Measurements from ENCODE around the gene LTBR. TPM values are rescaled to one million over a fixed set of nuclear protein-coding genes. Genes with fewer than 3 reads are reported as not detected.

LTBR gene
- total RNA-seq, 3 donors from 2014 or later (not counting 1 experiment from before 2014, with no cell fraction given) = 3.7 to 5.8 (median 4.4) TPM

GRCh38 chr12:6367065-6367968 lies 16.6 kb upstream of the LTBR start:
- peak in 1 of 2 donors; percentile 78 for DNase-seq
- peak overlapping the region; percentile 81 to 84 for H3K27ac Mint-ChIP-seq

DNA sequence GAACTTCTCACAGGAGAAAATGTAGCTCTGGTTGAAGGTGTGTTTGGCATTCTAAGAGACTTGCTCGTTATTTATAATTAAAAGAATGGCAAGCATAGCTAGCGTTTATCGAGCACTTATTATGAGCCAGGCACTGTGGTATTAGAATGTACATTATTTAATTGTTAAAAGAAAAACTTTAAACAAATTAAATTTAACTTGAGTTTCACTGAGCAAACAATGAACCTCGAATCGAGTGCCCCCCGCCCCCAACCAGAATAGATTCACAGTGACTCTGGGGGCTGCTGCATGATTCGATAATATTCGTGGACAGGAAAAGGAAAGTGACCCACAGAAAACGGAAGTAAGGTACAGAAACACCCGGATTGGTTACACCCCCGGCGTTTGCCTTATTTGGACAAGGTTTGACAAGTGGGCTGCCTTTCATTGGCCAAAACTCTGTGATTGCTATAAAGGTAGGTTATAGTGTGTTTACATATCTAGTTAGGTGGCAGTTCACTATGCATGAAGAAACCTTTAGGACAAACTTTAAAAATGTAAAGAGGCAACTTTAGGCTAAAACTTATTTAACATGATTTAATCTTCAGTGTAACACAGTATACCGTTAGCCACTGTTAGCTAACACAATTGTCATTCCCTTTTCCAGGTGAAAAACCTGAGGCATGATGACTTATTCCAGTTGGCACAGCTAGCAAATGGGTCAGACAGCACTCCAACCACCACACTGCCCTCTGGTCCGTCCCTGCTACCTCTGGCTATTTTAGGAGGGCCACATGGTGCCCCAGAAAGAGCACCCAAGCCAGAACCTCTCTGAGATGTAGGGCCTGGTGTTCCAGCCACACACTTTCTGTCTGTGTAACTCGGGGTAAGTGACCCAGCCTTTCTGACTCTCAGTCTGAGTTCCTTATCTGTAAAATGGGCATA lies 15.7 kb upstream of the LTBR start:
- peaks cover 34 to 46% of the 10 kb centered on the region in 2 donors for H3K4me1 Mint-ChIP-seq
- intact Hi-C loops (cut with micrococcal nuclease) = loop anchor here (1.0 kb wide), 2 partner anchors 31 to 45 kb away; no protein-coding TSS in a partner anchor
- DNase-seq (peak in 1 of 2 donors; percentile 31), ATAC-seq (peak in 2 of 3 donors; percentile 32 to 54)
- TF ChIP-seq CTCF (IDR thresholded peaks at IDR 0.05) = peak; percentile 2
- H3K4me3 Mint-ChIP-seq = peak overlapping the region; percentile 70
- no peak overlapping the region for H3K4me3 ChIP-seq (ENCODE audit: low read length)
- WGBS (ENCODE audit: insufficient coverage) = 39% methylated on average over 14 of the region's 15 CpGs
- H3K27ac ChIP-seq (ENCODE audit: low read length) = peak overlapping the region; percentile 60
- H3K36me3 Mint-ChIP-seq = no peaks in the 10 kb centered on the region
- no peaks in the 10 kb centered on the region for H3K36me3 ChIP-seq (ENCODE audit: control insufficient read depth, insufficient read depth, low read length)
- H3K27me3 ChIP-seq (ENCODE audit: control insufficient read depth, insufficient read depth, low read length) = no peaks in the 10 kb centered on the region
- peaks cover 39% of the 10 kb centered on the region for H3K4me1 ChIP-seq (ENCODE audit: control insufficient read depth, insufficient read depth, low read length)
- H3K27ac Mint-ChIP-seq = peak overlapping the region; percentile 81 to 84
- H3K9me3 Mint-ChIP-seq = no peaks in the 10 kb centered on the region
- H3K27me3 Mint-ChIP-seq (ENCODE audit: low read depth in 2 of 2) = no peaks in the 10 kb centered on the region
- no peaks in the 10 kb centered on the region for H3K9me3 ChIP-seq (ENCODE audit: control insufficient read depth, insufficient read depth, low read length)

More at GRCh38 chr12:6367065-6367968, 16.6 kb upstream of the LTBR start:
- ATAC-seq = peak; percentile 60 to 76 (median 68)
- no peaks in the 10 kb centered on the region for H3K9me3 ChIP-seq (ENCODE audit: control insufficient read depth, insufficient read depth, low read length)
- H3K27me3 ChIP-seq (ENCODE audit: control insufficient read depth, insufficient read depth, low read length) = no peaks in the 10 kb centered on the region
- Mint-ChIP-seq H3K27me3 (ENCODE audit: low read depth in 2 of 2) (no peaks in the 10 kb centered on the region), H3K4me3 (peak overlapping the region; percentile 70), H3K36me3 (no peaks in the 10 kb centered on the region), H3K4me1 (peaks cover 27 to 40% of the 10 kb centered on the region in 2 donors), H3K9me3 (no peaks in the 10 kb centered on the region)
- 44% methylated on average over 8 of the region's 11 CpGs for WGBS (ENCODE audit: insufficient coverage)
- H3K36me3 ChIP-seq (ENCODE audit: control insufficient read depth, insufficient read depth, low read length) = no peaks in the 10 kb centered on the region
- H3K4me1 ChIP-seq (ENCODE audit: control insufficient read depth, insufficient read depth, low read length) = peaks cover 41% of the 10 kb centered on the region
- no peak overlapping the region for H3K4me3 ChIP-seq (ENCODE audit: low read length)
- H3K27ac ChIP-seq (ENCODE audit: low read length) = peak overlapping the region; percentile 60
- intact Hi-C loops (cut with micrococcal nuclease) = loop anchor here (1.0 kb wide), 2 partner anchors 30 to 44 kb away; no protein-coding TSS in a partner anchor
- peak; percentile 41 for TF ChIP-seq CTCF (IDR thresholded peaks at IDR 0.05)

GRCh38 chr12:6368906-6369525 lies 14.9 kb upstream of the LTBR start:
- Mint-ChIP-seq H3K27ac (peak overlapping the region; percentile 81 to 84), H3K4me3 (no peak overlapping the region), H3K9me3 (no peaks in the 10 kb centered on the region), H3K27me3 (ENCODE audit: low read depth in 2 of 2) (no peaks in the 10 kb centered on the region), H3K4me1 (peaks cover 33 to 52% of the 10 kb centered on the region in 2 donors), H3K36me3 (no peaks in the 10 kb centered on the region)
- Histone ChIP-seq H3K9me3 (ENCODE audit: control insufficient read depth, insufficient read depth, low read length) (no peaks in the 10 kb centered on the region), H3K27me3 (ENCODE audit: control insufficient read depth, insufficient read depth, low read length) (no peaks in the 10 kb centered on the region), H3K4me3 (ENCODE audit: low read length) (no peak overlapping the region), H3K36me3 (ENCODE audit: control insufficient read depth, insufficient read depth, low read length) (no peaks in the 10 kb centered on the region), H3K4me1 (ENCODE audit: control insufficient read depth, insufficient read depth, low read length) (peaks cover 33% of the 10 kb centered on the region), H3K27ac (ENCODE audit: low read length) (peak overlapping the region; percentile 60)
- 72% methylated on average over 9 of the region's 9 CpGs for WGBS (ENCODE audit: insufficient coverage)
- DNase-seq (no peak), ATAC-seq (peak in 1 of 3 donors; percentile 35)
- intact Hi-C loops (cut with micrococcal nuclease) = no loop called here
- TF ChIP-seq CTCF (IDR thresholded peaks at IDR 0.05) = no peak
